ENCODE measurements around the gene NOTCH1.

Gene NOTCH1

DNA sequence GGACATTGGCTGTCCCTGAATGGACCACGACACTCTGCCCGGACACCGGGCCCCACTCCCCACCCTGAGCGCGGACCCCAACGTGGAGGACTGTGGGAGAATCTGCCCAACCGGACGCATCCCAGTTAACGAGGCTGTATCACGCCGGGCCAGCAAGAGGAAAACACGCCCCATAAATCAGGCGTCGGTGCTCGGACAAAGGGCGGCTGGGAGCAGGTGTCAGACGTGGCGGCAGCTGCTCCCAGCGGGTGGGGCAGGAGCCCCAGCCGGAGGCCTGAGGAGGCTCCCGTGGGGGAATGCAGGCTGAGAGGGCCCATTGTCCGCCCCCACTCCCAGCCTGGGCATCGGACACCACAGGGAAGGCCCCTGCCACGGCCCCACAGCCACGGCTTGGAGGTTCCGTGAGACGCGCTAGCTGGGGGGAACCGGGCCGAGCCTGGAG is 19.2 kb downstream of the NOTCH1 start (continued):
- no peak for TF ChIP-seq ZNF24 (tag by site-specific recombination; IDR thresholded peaks at IDR 0.05)
- TF ChIP-seq ZNF624 (tag by site-specific recombination; IDR thresholded peaks at IDR 0.05): no peak
- TF ChIP-seq ZNF350 (tag by site-specific recombination; IDR thresholded peaks at IDR 0.05): no peak
- TF ChIP-seq ZNF629 (tag by site-specific recombination; IDR thresholded peaks at IDR 0.05): no peak
- TF ChIP-seq, protein P1, sequence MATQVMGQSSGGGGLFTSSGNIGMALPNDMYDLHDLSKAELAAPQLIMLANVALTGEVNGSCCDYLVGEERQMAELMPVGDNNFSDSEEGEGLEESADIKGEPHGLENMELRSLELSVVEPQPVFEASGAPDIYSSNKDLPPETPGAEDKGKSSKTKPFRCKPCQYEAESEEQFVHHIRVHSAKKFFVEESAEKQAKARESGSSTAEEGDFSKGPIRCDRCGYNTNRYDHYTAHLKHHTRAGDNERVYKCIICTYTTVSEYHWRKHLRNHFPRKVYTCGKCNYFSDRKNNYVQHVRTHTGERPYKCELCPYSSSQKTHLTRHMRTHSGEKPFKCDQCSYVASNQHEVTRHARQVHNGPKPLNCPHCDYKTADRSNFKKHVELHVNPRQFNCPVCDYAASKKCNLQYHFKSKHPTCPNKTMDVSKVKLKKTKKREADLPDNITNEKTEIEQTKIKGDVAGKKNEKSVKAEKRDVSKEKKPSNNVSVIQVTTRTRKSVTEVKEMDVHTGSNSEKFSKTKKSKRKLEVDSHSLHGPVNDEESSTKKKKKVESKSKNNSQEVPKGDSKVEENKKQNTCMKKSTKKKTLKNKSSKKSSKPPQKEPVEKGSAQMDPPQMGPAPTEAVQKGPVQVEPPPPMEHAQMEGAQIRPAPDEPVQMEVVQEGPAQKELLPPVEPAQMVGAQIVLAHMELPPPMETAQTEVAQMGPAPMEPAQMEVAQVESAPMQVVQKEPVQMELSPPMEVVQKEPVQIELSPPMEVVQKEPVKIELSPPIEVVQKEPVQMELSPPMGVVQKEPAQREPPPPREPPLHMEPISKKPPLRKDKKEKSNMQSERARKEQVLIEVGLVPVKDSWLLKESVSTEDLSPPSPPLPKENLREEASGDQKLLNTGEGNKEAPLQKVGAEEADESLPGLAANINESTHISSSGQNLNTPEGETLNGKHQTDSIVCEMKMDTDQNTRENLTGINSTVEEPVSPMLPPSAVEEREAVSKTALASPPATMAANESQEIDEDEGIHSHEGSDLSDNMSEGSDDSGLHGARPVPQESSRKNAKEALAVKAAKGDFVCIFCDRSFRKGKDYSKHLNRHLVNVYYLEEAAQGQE (tag by site-specific recombination; IDR thresholded peaks at IDR 0.05): no peak
- TF ChIP-seq ZNF549 (tag by site-specific recombination; IDR thresholded peaks at IDR 0.05): no peak
- TF ChIP-seq ZNF660 (tag by site-specific recombination; IDR thresholded peaks at IDR 0.05): no peak
- TF ChIP-seq, protein P2, sequence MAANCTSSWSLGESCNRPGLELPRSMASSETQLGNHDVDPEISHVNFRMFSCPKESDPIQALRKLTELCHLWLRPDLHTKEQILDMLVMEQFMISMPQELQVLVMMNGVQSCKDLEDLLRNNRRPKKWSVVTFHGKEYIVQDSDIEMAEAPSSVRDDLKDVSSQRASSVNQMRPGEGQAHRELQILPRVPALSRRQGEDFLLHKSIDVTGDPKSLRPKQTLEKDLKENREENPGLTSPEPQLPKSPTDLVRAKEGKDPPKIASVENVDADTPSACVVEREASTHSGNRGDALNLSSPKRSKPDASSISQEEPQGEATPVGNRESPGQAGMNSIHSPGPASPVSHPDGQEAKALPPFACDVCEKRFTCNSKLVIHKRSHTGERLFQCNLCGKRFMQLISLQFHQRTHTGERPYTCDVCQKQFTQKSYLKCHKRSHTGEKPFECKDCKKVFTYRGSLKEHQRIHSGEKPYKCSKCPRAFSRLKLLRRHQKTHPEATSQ (tag by site-specific recombination; IDR thresholded peaks at IDR 0.05): no peak
- TF ChIP-seq ZNF426 (tag by site-specific recombination; IDR thresholded peaks at IDR 0.05): no peak
- peak; percentile 66 for TF ChIP-seq BCL11A (tag by site-specific recombination; IDR thresholded peaks at IDR 0.05; ENCODE audit: low read depth)
- no peak for TF ChIP-seq ZNF561 (tag by site-specific recombination; IDR thresholded peaks at IDR 0.05; ENCODE audit: borderline replicate concordance)
- TF ChIP-seq SALL2 (tag by site-specific recombination; IDR thresholded peaks at IDR 0.05; ENCODE audit: borderline replicate concordance): no peak
- TF ChIP-seq KLF7 (tag by site-specific recombination; IDR thresholded peaks at IDR 0.05; ENCODE audit: borderline replicate concordance): 0 out of 2 replicates have a peak, but pooled peaks have one; percentile 14
- no peak for TF ChIP-seq GLI2 (tag by site-specific recombination; IDR thresholded peaks at IDR 0.05; ENCODE audit: borderline replicate concordance, low read depth)
- TF ChIP-seq ZNF621 (tag by site-specific recombination; IDR thresholded peaks at IDR 0.05): no peak
- TF ChIP-seq OSR2 (tag by site-specific recombination; IDR thresholded peaks at IDR 0.05): peak; percentile 23; the same call in 1 of the 2 replicates
- 0 out of 2 replicates have a peak, but pooled peaks have one; percentile 5 for TF ChIP-seq SP2 (tag by site-specific recombination; IDR thresholded peaks at IDR 0.05)
- TF ChIP-seq ZNF138 (tag by site-specific recombination; IDR thresholded peaks at IDR 0.05; ENCODE audit: borderline replicate concordance): no peak
- TF ChIP-seq ZNF560 (tag by site-specific recombination; IDR thresholded peaks at IDR 0.05; ENCODE audit: borderline replicate concordance): no peak
- no peak for TF ChIP-seq ZFHX2 (tag by site-specific recombination; conservative IDR thresholded peaks at IDR 0.05)
- no peak for TF ChIP-seq ZNF133 (tag by site-specific recombination; IDR thresholded peaks at IDR 0.05)
- no peak for TF ChIP-seq ZBTB1 (tag by site-specific recombination; IDR thresholded peaks at IDR 0.05)
- TF ChIP-seq ZBTB48 (tag by site-specific recombination; IDR thresholded peaks at IDR 0.05): no peak
- TF ChIP-seq, protein P3, sequence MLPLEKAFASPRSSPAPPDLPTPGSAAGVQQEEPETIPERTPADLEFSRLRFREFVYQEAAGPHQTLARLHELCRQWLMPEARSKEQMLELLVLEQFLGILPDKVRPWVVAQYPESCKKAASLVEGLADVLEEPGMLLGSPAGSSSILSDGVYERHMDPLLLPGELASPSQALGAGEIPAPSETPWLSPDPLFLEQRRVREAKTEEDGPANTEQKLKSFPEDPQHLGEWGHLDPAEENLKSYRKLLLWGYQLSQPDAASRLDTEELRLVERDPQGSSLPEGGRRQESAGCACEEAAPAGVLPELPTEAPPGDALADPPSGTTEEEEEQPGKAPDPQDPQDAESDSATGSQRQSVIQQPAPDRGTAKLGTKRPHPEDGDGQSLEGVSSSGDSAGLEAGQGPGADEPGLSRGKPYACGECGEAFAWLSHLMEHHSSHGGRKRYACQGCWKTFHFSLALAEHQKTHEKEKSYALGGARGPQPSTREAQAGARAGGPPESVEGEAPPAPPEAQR (tag by site-specific recombination; IDR thresholded peaks at IDR 0.05): no peak
- no peak for TF ChIP-seq ZNF548 (tag by site-specific recombination; IDR thresholded peaks at IDR 0.05)
- no peak for TF ChIP-seq HOXD13 (CRISPR knock-in tag; IDR thresholded peaks at IDR 0.05; ENCODE audit: borderline replicate concordance)
- TF ChIP-seq ZFP3 (tag by site-specific recombination; IDR thresholded peaks at IDR 0.05; ENCODE audit: low read depth): no peak
- TF ChIP-seq RBAK (tag by site-specific recombination; IDR thresholded peaks at IDR 0.05): no peak
- TF ChIP-seq ZNF830 (tag by site-specific recombination; IDR thresholded peaks at IDR 0.05; ENCODE audit: low read depth): no peak
